Neural cell (in vitro differentiated cells): ENCODE measurements around the gene METTL16. TPM values are rescaled to one million over a fixed set of nuclear protein-coding genes. Genes with fewer than 3 reads are reported as not detected.
"Not testable (repeated sequence)": the region's sequence is repeated elsewhere in the genome, so short reads cannot be mapped to it uniquely, and the experiment has no call there.

ENCODE experiments used
- H2AFZ ChIP-seq: fragments of 200-600, 300-800 bp; sonication (generic), shearing (Covaris generic); 2 replicates; pipeline ENCODE4 v1.6.0; 2014; ENCODE audit warnings: low read depth, mild to moderate bottlenecking, antibody characterized with exemption, low read length, moderate library complexity
- H3F3A ChIP-seq: fragments of 200-600 bp; shearing (Covaris generic); 2 replicates; pipeline ENCODE4 v1.6.1; 2016; ENCODE audit warnings: mild to moderate bottlenecking, moderate library complexity, mixed read lengths, antibody characterized with exemption, low read length; ENCODE audit not compliant: insufficient read depth, poor library complexity, severe bottlenecking
- H3K27ac ChIP-seq: fragments of 200-600, 300-800 bp; sonication (generic), shearing (Covaris generic); 2 replicates; pipeline ENCODE4 v1.5.1; 2014; ENCODE audit warnings: mild to moderate bottlenecking, low read length, moderate library complexity
- H3K27me3 ChIP-seq: fragments of 300-800, 200-600 bp; sonication (generic), shearing (Covaris generic); 2 replicates; pipeline ENCODE4 v1.6.0; 2014; ENCODE audit warnings: mild to moderate bottlenecking, low read depth, low read length, moderate library complexity; ENCODE audit not compliant: insufficient read depth
- H3K36me3 ChIP-seq: fragments of 300-800, 200-600 bp; sonication (generic), shearing (Covaris generic); 2 replicates; pipeline ENCODE4 v1.5.1; 2014; ENCODE audit warnings: mild to moderate bottlenecking, antibody characterized with exemption, low read length, moderate library complexity; ENCODE audit not compliant: insufficient read depth
- H3K4me2 ChIP-seq: fragments of 300-800, 200-600 bp; sonication (generic), shearing (Covaris generic); 2 replicates; pipeline ENCODE4 v1.6.0; 2014; ENCODE audit warnings: mild to moderate bottlenecking, low read length
- H3K4me3 ChIP-seq: fragments of 300-800, 200-600 bp; sonication (generic), shearing (Covaris generic); 2 replicates; pipeline ENCODE4 v1.5.1; 2014; ENCODE audit warnings: mild to moderate bottlenecking, low read length, moderate library complexity
- H3K79me2 ChIP-seq: fragments of 200-600 bp; shearing (Covaris generic); replicated peaks from 2 replicates; pipeline ENCODE4 v1.6.0; 2014; ENCODE audit warnings: mild to moderate bottlenecking, low read length, moderate library complexity; ENCODE audit not compliant: insufficient read depth
- H3K9ac ChIP-seq: fragments of 300-800, 200-600 bp; sonication (generic), shearing (Covaris generic); 2 replicates; pipeline ENCODE4 v1.6.1; 2016; ENCODE audit warnings: mild to moderate bottlenecking, low read length, mixed read lengths
- H3K9me2 ChIP-seq: fragments of 200-600 bp; shearing (Covaris generic); 2 replicates; pipeline ENCODE4 v1.6.1; 2016; ENCODE audit warnings: mild to moderate bottlenecking, low read length, mixed read lengths; ENCODE audit not compliant: insufficient read depth
- H3K9me3 ChIP-seq: fragments of 200-600, 300-800 bp; sonication (generic), shearing (Covaris generic); 2 replicates; pipeline ENCODE4 v1.6.1; 2016; ENCODE audit warnings: mild to moderate bottlenecking, mixed run types, low read length, moderate library complexity, mixed read lengths
- H4K20me1 ChIP-seq: fragments of 200-600 bp; shearing (Covaris generic); 2 replicates; pipeline ENCODE4 v1.6.1; 2016; ENCODE audit warnings: mild to moderate bottlenecking, mixed run types; ENCODE audit not compliant: insufficient read depth
- CTCF ChIP-seq: fragments of 450-650 bp; IDR thresholded peaks from 2 replicates; pipeline ENCODE4 v1.5.1; 2014; ENCODE audit warnings: antibody characterized with exemption, mild to moderate bottlenecking, moderate library complexity; ENCODE audit not compliant: poor library complexity, severe bottlenecking
- EP300 ChIP-seq: fragments of 450-650 bp; conservative IDR thresholded peaks from 2 replicates; pipeline ENCODE4 v1.6.1; 2014; ENCODE audit warnings: antibody characterized with exemption, mild to moderate bottlenecking, moderate library complexity; ENCODE audit not compliant: poor library complexity, severe bottlenecking
- MXI1 ChIP-seq: fragments of 450-650 bp; conservative IDR thresholded peaks from 2 replicates; pipeline ENCODE4 v1.6.1; 2014; ENCODE audit warnings: antibody characterized with exemption, mild to moderate bottlenecking; ENCODE audit not compliant: poor library complexity, severe bottlenecking
- POLR2AphosphoS5 ChIP-seq: IDR thresholded peaks from 2 replicates; pipeline ENCODE4 v1.6.1; 2012
- REST ChIP-seq: IDR thresholded peaks from 2 replicates; pipeline ENCODE4 v1.6.1; 2012; ENCODE audit warnings: borderline replicate concordance
- polyA plus RNA-seq: library from polyadenylated mRNA; depleted of rRNA; stranded (reverse); fragments of >200 nt; gene quantifications from 2 replicates; pipeline ENCODE4 v1.2.3, GENCODE V29; 2014

Gene METTL16
- polyA plus RNA-seq, 1 donor from 2014 or later, result 20.3 TPM

GRCh38 chr17:2487306-2487705 is 24.4 kb downstream of the METTL16 start:
- TF ChIP-seq CTCF (no peak), POLR2AphosphoS5 (no peak), MXI1 (no peak)
- Histone ChIP-seq H3K27me3 (no peaks in the 10 kb centered on the region), H3K4me3 (no peak overlapping the region), H3K9me3 (no peaks in the 10 kb centered on the region), H3K9me2 (no peaks in the 10 kb centered on the region), H3K4me2 (no peak overlapping the region), H3K9ac (no peak overlapping the region), H3K79me2 (peaks cover 4% of the 10 kb centered on the region), H4K20me1 (no peaks in the 10 kb centered on the region), H2AFZ (no peak overlapping the region), H3K27ac (no peak overlapping the region), H3K36me3 (no peaks in the 10 kb centered on the region), H3F3A (no peaks in the 10 kb centered on the region)

- not testable (repeated sequence) for H3K79me2 ChIP-seq, H3K27me3 ChIP-seq, H3K9me2 ChIP-seq, H3K4me3 ChIP-seq, H3K27ac ChIP-seq, H3K4me2 ChIP-seq, H3K36me3 ChIP-seq, H4K20me1 ChIP-seq, H2AFZ ChIP-seq, H3K9me3 ChIP-seq, H3K9ac ChIP-seq, H3F3A ChIP-seq
Measured at GRCh38 chr17:2486709-2487108, 25.0 kb downstream of the METTL16 start.

GRCh38 chr17:2485970-2486369 is 25.7 kb downstream of the METTL16 start:
- Histone ChIP-seq H4K20me1 (no peaks in the 10 kb centered on the region), H3K27ac (no peak overlapping the region), H3K4me2 (no peak overlapping the region), H3K36me3 (no peaks in the 10 kb centered on the region), H3K27me3 (no peaks in the 10 kb centered on the region), H3K79me2 (peaks cover 13% of the 10 kb centered on the region), H2AFZ (no peak overlapping the region), H3K9ac (no peak overlapping the region), H3K9me3 (no peaks in the 10 kb centered on the region), H3K9me2 (no peaks in the 10 kb centered on the region), H3F3A (no peaks in the 10 kb centered on the region), H3K4me3 (no peak overlapping the region)
- TF ChIP-seq REST, result no peak
- TF ChIP-seq MXI1, result no peak
- no peak for TF ChIP-seq POLR2AphosphoS5
- no peak for TF ChIP-seq EP300
